ENCODE measurements around the gene CTNS. TPM values are rescaled to one million over a fixed set of nuclear protein-coding genes. Genes with fewer than 3 reads are reported as not detected.

CTNS gene
- polyA plus RNA-seq, 1 donor (not counting 4 experiments of a cell fraction or from before 2014, with no cell fraction given) = 7.4 TPM

GRCh38 chr17:3656353-3656752, 19.8 kb downstream of the CTNS start:
- H4K20me1 ChIP-seq (ENCODE audit: control insufficient read depth, extremely low read depth, insufficient read depth, low read length) = no peaks in the 10 kb centered on the region
- H3K4me3 ChIP-seq (ENCODE audit: control insufficient read depth in 2 of 3, extremely low read depth in 1 of 3, insufficient read depth in 2 of 3, low read depth in 1 of 3, low read length in 3 of 3) = no peak overlapping the region
- DNase-seq (ENCODE audit: low read depth, low spot score) (no peak), FAIRE-seq (no peak)
- peaks cover 17% of the 10 kb centered on the region for H3K4me1 ChIP-seq (ENCODE audit: control insufficient read depth, extremely low read depth, insufficient read depth, low read length)
- dilution Hi-C loops (cut with MboI; ENCODE audit: extremely low pct_ligation_motif_present, low sequenced_read_pairs) = no loop called here
- H2AFZ ChIP-seq (ENCODE audit: control insufficient read depth, low read length) = no peak overlapping the region
- no peak for TF ChIP-seq CTCF (optimal IDR thresholded peaks at IDR 0.05 in 1 of 3, IDR thresholded peaks at IDR 0.05 in 1 of 3, conservative IDR thresholded peaks at IDR 0.05 in 1 of 3; ENCODE audit: extremely low read depth in 1 of 3, insufficient read depth in 2 of 3, low read length in 3 of 3)
- no peak for TF ChIP-seq EZH2 (IDR thresholded peaks at IDR 0.05; ENCODE audit: low read length)
- no peaks in the 10 kb centered on the region for H3K27me3 ChIP-seq (ENCODE audit: control insufficient read depth, extremely low read depth, insufficient read depth, low read length)
- no peaks in the 10 kb centered on the region for H3K79me2 ChIP-seq (ENCODE audit: control insufficient read depth, insufficient read depth, low read length)
- no peak overlapping the region for H3K27ac ChIP-seq (ENCODE audit: control insufficient read depth, insufficient read depth, low read length)
- H3K9me3 ChIP-seq (ENCODE audit: control insufficient read depth, low read depth, low read length) = no peaks in the 10 kb centered on the region
- no peak overlapping the region for H3K4me2 ChIP-seq (ENCODE audit: control insufficient read depth, extremely low read depth, insufficient read depth, low read depth, low read length)
- H3K36me3 ChIP-seq (ENCODE audit: control insufficient read depth in 2 of 2, extremely low read depth in 1 of 2, insufficient read depth in 2 of 2, low read length in 2 of 2) = peaks cover 3 to 11% of the 10 kb centered on the region in 2 experiments
- H3K9ac ChIP-seq (ENCODE audit: control insufficient read depth, extremely low read depth, insufficient read depth, low read length) = no peak overlapping the region
- H3K9me1 ChIP-seq (ENCODE audit: control insufficient read depth, extremely low read depth, insufficient read depth, low read length) = peaks cover 5% of the 10 kb centered on the region

- no peaks in the 10 kb centered on the region for H3K27me3 ChIP-seq (ENCODE audit: control insufficient read depth, extremely low read depth, insufficient read depth, low read length)
- no peak overlapping the region for H3K9ac ChIP-seq (ENCODE audit: control insufficient read depth, extremely low read depth, insufficient read depth, low read length)
- no peak overlapping the region for H3K4me2 ChIP-seq (ENCODE audit: control insufficient read depth, extremely low read depth, insufficient read depth, low read depth, low read length)
- no peak for TF ChIP-seq EZH2 (IDR thresholded peaks at IDR 0.05; ENCODE audit: low read length)
- TF ChIP-seq CTCF (optimal IDR thresholded peaks at IDR 0.05 in 1 of 3, IDR thresholded peaks at IDR 0.05 in 1 of 3, conservative IDR thresholded peaks at IDR 0.05 in 1 of 3; ENCODE audit: extremely low read depth in 1 of 3, insufficient read depth in 2 of 3, low read length in 3 of 3) = no peak
- FAIRE-seq (no peak), DNase-seq (ENCODE audit: low read depth, low spot score) (no peak)
- peaks cover 7% of the 10 kb centered on the region for H3K9me1 ChIP-seq (ENCODE audit: control insufficient read depth, extremely low read depth, insufficient read depth, low read length)
- H3K36me3 ChIP-seq (ENCODE audit: control insufficient read depth in 2 of 2, extremely low read depth in 1 of 2, insufficient read depth in 2 of 2, low read length in 2 of 2) = peaks cover 6 to 12% of the 10 kb centered on the region in 2 experiments
- no peak overlapping the region for H3K27ac ChIP-seq (ENCODE audit: control insufficient read depth, insufficient read depth, low read length)
- H2AFZ ChIP-seq (ENCODE audit: control insufficient read depth, low read length) = no peak overlapping the region
- H3K4me3 ChIP-seq (ENCODE audit: control insufficient read depth in 2 of 3, extremely low read depth in 1 of 3, insufficient read depth in 2 of 3, low read depth in 1 of 3, low read length in 3 of 3) = no peak overlapping the region
- dilution Hi-C loops (cut with MboI; ENCODE audit: extremely low pct_ligation_motif_present, low sequenced_read_pairs) = no loop called here
- no peaks in the 10 kb centered on the region for H3K9me3 ChIP-seq (ENCODE audit: control insufficient read depth, low read depth, low read length)
- H3K4me1 ChIP-seq (ENCODE audit: control insufficient read depth, extremely low read depth, insufficient read depth, low read length) = peaks cover 17% of the 10 kb centered on the region
- no peaks in the 10 kb centered on the region for H4K20me1 ChIP-seq (ENCODE audit: control insufficient read depth, extremely low read depth, insufficient read depth, low read length)
- H3K79me2 ChIP-seq (ENCODE audit: control insufficient read depth, insufficient read depth, low read length) = no peaks in the 10 kb centered on the region
These were observed 20.4 kb downstream of the CTNS start for GRCh38 chr17:3656755-3657587.

Data from keratinocyte (primary cell).